ENCODE results near the gene ZNF543. TPM values are rescaled to one million over a fixed set of nuclear protein-coding genes. Genes with fewer than 3 reads are reported as not detected.

ZNF543 gene
- total and polyA plus RNA-seq, 7 experiments from 2014 or later, result 2.6 to 9.0 (median 7.8) TPM

DNA sequence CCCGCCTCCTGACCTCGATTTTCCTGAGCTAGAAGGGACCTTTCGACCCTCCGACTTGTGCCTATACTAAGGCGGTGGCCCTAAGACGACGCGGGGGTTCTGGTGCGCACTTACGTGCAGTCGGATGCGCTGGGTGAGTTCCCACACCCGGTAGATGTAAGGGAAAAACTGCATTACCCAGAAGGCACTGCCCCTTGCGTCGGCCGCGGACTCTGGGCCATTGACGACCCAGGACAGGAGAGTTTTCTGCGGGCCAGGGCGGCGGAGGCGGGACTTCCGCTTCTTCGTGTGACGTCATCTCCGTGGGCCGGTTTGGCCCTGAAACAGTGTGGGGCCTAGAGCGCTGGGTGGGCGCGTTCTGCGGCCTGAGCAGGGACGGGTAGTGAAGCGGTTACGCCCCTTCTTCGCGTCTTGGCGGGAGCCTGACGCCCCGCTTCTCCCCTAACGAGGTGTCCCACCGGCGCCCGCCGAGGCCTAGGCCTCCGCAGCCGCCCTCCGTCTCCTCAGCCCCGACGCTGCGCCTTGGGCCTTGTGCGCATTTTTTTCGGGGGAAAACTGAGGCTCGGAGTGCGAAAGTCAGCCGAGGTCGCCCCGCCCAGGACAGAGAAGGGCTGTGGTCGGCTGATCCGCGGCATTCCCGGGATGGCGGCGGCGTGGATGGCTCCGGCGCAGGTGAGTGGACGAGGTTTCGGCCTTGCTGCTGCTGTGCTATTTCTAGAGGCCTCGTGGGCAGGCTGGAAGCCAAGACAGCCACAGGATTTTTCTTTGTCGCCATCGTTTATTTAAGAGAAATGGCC lies 39.9 kb upstream of the ZNF543 start, which contains the start of gene ZNF460:
Gene ZNF460 (plus strand): TSS at position 321 of the 797 bp plus-strand sequence. CDS start 322 bp downstream, at position 643.
- H3K4me1 Mint-ChIP-seq, result peaks cover 13 to 38% (median 29%) of the 10 kb centered on the region in 7 donors
- H3K27me3 Mint-ChIP-seq, result no peaks in the 10 kb centered on the region
- peak within 1 kb of the TSS; percentile 98 for H3K27ac ChIP-seq (ENCODE audit: low read depth, low read length)
- H3K9me3 Mint-ChIP-seq, result peaks cover 0 to 23% (median 7%) of the 10 kb centered on the region in 11 donors
- peaks cover 0 to 4% (median 0%) of the 10 kb centered on the region in 3 experiments for H3K9me3 ChIP-seq (ENCODE audit: control insufficient read depth in 2 of 3, low read length in 3 of 3)
- H3K27me3 ChIP-seq (ENCODE audit: control insufficient read depth in 2 of 2, insufficient read depth in 2 of 2, low read length in 2 of 2), result no peaks in the 10 kb centered on the region
- peaks cover 18 to 23% of the 10 kb centered on the region in 2 donors for H3K4me1 ChIP-seq (ENCODE audit: control insufficient read depth in 2 of 2, insufficient read depth in 2 of 2, low read length in 2 of 2)
- H3K4me3 Mint-ChIP-seq, result no peak within 1 kb of the TSS
- peaks cover 10 to 48% (median 44%) of the 10 kb centered on the region in 5 donors for H3K36me3 Mint-ChIP-seq
- CTCF ChIA-PET, result no interaction called here
- POLR2A ChIA-PET, result interaction anchor here (0.8 to 1.0 kb wide), 5 partner anchors 9 to 89 kb away, joined by 3 to 10 read pairs (median 3); partner anchors contain the start of genes ZNF264 and ZNF805
- peak; percentile 89 to 97 (median 96) for DNase-seq
- peak within 1 kb of the TSS; percentile 80 for H3K4me3 ChIP-seq (ENCODE audit: low read length)
- peaks cover 0 to 30% (median 9%) of the 10 kb centered on the region in 3 experiments for H3K36me3 ChIP-seq (ENCODE audit: control insufficient read depth in 2 of 3, insufficient read depth in 3 of 3, low read length in 3 of 3)
- intact Hi-C loops (cut with micrococcal nuclease), result loop anchor here (1.0 to 5.0 kb wide), 20 partner anchors 40 to 1172 kb away; partner anchors contain the start of genes TRAPPC2B (in 2 of the 2), ZNF264 (in 2 of the 2), ZNF304 (in 2 of the 2) and ZNF543 (in 2 of the 2)
- peak; percentile 94 for ATAC-seq
- H3K27ac Mint-ChIP-seq, result peak within 1 kb of the TSS in 1 of 9 donors; percentile 51

GRCh38 chr19:57280962-57281400 lies 39.3 kb upstream of the ZNF543 start:
- no peak for ATAC-seq
- Histone ChIP-seq H3K9me3 (ENCODE audit: control insufficient read depth in 2 of 3, low read length in 3 of 3) (peaks cover 0 to 10% (median 0%) of the 10 kb centered on the region in 3 experiments), H3K27ac (ENCODE audit: low read depth, low read length) (peak overlapping the region; percentile 98), H3K36me3 (ENCODE audit: control insufficient read depth in 2 of 3, insufficient read depth in 3 of 3, low read length in 3 of 3) (peaks cover 0 to 36% (median 15%) of the 10 kb centered on the region in 3 experiments), H3K4me1 (ENCODE audit: control insufficient read depth in 2 of 2, insufficient read depth in 2 of 2, low read length in 2 of 2) (peaks cover 18 to 23% of the 10 kb centered on the region in 2 donors), H3K27me3 (ENCODE audit: control insufficient read depth in 2 of 2, insufficient read depth in 2 of 2, low read length in 2 of 2) (no peaks in the 10 kb centered on the region), H3K4me3 (ENCODE audit: low read length) (peak overlapping the region; percentile 80)
- ChIA-PET POLR2A (no interaction called here), CTCF (no interaction called here)
- peaks cover 15 to 41% (median 33%) of the 10 kb centered on the region in 7 donors for H3K4me1 Mint-ChIP-seq
- no peak overlapping the region for H3K4me3 Mint-ChIP-seq
- H3K36me3 Mint-ChIP-seq, result peaks cover 14 to 50% (median 49%) of the 10 kb centered on the region in 5 donors
- H3K9me3 Mint-ChIP-seq, result peaks cover 0 to 28% (median 10%) of the 10 kb centered on the region in 11 donors
- intact Hi-C loops (cut with micrococcal nuclease), result loop anchor here (1.0 to 5.0 kb wide), 20 partner anchors 39 to 1171 kb away; partner anchors contain the start of genes TRAPPC2B (in 2 of the 2), ZNF264 (in 2 of the 2), ZNF304 (in 2 of the 2) and ZNF543 (in 2 of the 2)
- peak in 6 of 9 donors; percentile 37 to 44 (median 42) for DNase-seq
- no peaks in the 10 kb centered on the region for H3K27me3 Mint-ChIP-seq
- no peak overlapping the region for H3K27ac Mint-ChIP-seq

DNA sequence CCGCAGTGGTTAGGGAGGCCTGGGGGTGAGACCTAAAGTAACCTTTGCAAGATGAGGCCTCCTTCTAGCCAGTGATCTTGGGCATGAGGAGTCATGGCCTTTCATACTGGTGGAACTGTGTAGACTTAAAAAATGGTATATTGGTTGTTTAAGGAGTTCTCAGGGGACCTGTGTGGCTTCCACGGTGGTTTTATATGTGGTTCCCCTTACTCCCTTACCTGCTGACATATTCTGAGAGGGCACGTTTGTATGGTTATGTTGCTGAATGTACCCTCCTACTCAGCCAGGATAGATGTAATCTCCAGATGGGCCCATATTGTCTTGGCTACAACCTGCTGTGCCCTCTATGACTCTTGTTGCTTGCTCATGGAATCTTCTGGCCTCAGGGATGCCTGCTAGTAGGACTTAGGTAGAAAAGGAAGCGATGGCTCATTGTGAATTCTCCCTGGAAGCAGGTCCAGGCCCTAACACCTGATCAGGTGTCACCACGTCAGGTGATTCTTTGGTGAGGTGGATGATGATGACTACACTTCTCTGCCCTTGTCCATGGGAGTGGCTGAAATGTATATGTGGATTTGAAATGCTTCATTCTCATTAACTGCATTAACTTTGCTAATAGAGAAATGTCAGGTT lies 38.1 kb upstream of the ZNF543 start:
- Mint-ChIP-seq H3K36me3 (peaks cover 17 to 61% (median 57%) of the 10 kb centered on the region in 5 donors), H3K4me1 (peaks cover 19 to 48% (median 36%) of the 10 kb centered on the region in 7 donors), H3K9me3 (peaks cover 0 to 39% (median 16%) of the 10 kb centered on the region in 11 donors), H3K27ac (peak overlapping the region in 7 of 9 donors; percentile 45 to 83 (median 78)), H3K4me3 (peak overlapping the region in 5 of 10 donors; percentile 73 to 83 (median 77)), H3K27me3 (no peaks in the 10 kb centered on the region)
- Histone ChIP-seq H3K27me3 (ENCODE audit: control insufficient read depth in 2 of 2, insufficient read depth in 2 of 2, low read length in 2 of 2) (no peaks in the 10 kb centered on the region), H3K4me1 (ENCODE audit: control insufficient read depth in 2 of 2, insufficient read depth in 2 of 2, low read length in 2 of 2) (peaks cover 18 to 23% of the 10 kb centered on the region in 2 donors), H3K36me3 (ENCODE audit: control insufficient read depth in 2 of 3, insufficient read depth in 3 of 3, low read length in 3 of 3) (peaks cover 9 to 48% (median 23%) of the 10 kb centered on the region in 3 experiments), H3K4me3 (ENCODE audit: low read length) (no peak overlapping the region), H3K27ac (ENCODE audit: low read depth, low read length) (peak overlapping the region; percentile 30), H3K9me3 (ENCODE audit: control insufficient read depth in 2 of 3, low read length in 3 of 3) (peaks cover 0 to 11% (median 0%) of the 10 kb centered on the region in 3 experiments)
- ChIA-PET CTCF (no interaction called here), POLR2A (interaction anchor here (0.6 to 1.1 kb wide), 2 partner anchors 41 to 912 kb away, joined by 3 to 5 read pairs; no protein-coding TSS in a partner anchor)
- intact Hi-C loops (cut with micrococcal nuclease), result loop anchor here in 1 of 2 donors (5.0 kb wide), 1 partner anchor 1170 kb away; the partner anchor contains the start of gene ZNF324B
- DNase-seq, result no peak
- no peak for ATAC-seq

DNA sequence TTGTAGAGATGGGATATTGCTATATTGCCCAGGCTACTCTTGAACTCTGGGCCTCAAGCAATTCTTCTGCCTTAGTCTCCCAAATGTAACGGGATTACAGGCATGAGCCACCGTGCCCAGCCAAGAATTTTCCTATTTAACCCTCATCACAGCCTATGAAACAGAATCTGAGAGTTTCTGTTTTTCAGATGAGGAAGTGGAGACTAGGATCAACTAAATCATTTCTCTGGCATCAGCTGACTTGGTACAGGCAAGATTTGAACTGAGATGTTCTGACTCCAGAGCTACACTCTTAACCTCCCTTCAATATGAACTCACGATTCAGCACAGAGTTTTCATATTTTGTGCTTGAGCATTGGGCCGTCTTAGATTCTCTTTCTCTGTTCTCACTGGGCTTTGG lies 31.9 kb upstream of the ZNF543 start:
- H3K27me3 ChIP-seq (ENCODE audit: control insufficient read depth in 2 of 2, insufficient read depth in 2 of 2, low read length in 2 of 2), result no peaks in the 10 kb centered on the region
- ATAC-seq, result no peak
- H3K36me3 ChIP-seq (ENCODE audit: control insufficient read depth in 2 of 3, insufficient read depth in 3 of 3, low read length in 3 of 3), result peaks cover 58 to 97% (median 66%) of the 10 kb centered on the region in 3 experiments
- Mint-ChIP-seq H3K27ac (peak overlapping the region in 1 of 9 donors; percentile 5), H3K4me1 (peaks cover 10 to 28% (median 18%) of the 10 kb centered on the region in 7 donors), H3K9me3 (peaks cover 10 to 84% (median 66%) of the 10 kb centered on the region in 11 donors), H3K27me3 (no peaks in the 10 kb centered on the region), H3K36me3 (peaks cover 61 to 93% (median 91%) of the 10 kb centered on the region in 5 donors), H3K4me3 (peak overlapping the region in 1 of 10 donors; percentile 54)
- DNase-seq, result no peak
- no peak overlapping the region for H3K4me3 ChIP-seq (ENCODE audit: low read length)
- ChIA-PET POLR2A (interaction anchor here (1.0 kb wide), 1 partner anchor 9 kb away, joined by 3 read pairs; no protein-coding TSS in a partner anchor), CTCF (interaction anchor here (0.6 kb wide), 1 partner anchor 15 kb away, joined by 3 read pairs; no protein-coding TSS in a partner anchor)
- no peaks in the 10 kb centered on the region for H3K4me1 ChIP-seq (ENCODE audit: control insufficient read depth in 2 of 2, insufficient read depth in 2 of 2, low read length in 2 of 2)
- intact Hi-C loops (cut with micrococcal nuclease), result no loop called here
- peaks cover 15 to 70% (median 23%) of the 10 kb centered on the region in 3 experiments for H3K9me3 ChIP-seq (ENCODE audit: control insufficient read depth in 2 of 3, low read length in 3 of 3)
- H3K27ac ChIP-seq (ENCODE audit: low read depth, low read length), result no peak overlapping the region

DNA sequence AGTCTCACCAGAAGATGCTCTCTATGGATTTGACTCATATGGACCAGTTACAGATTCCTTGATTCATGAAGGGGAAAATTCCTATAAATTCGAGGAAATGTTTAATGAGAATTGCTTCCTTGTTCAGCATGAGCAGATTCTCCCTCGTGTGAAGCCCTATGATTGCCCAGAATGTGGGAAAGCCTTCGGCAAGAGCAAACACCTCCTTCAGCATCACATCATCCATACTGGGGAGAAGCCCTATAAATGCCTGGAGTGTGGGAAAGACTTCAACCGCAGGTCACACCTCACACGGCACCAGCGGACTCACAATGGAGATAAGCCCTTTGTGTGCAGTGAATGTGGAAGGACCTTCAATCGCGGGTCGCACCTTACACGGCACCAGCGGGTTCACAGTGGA lies 29.3 kb upstream of the ZNF543 start:
- ATAC-seq (no peak), DNase-seq (no peak)
- Mint-ChIP-seq H3K9me3 (peaks cover 7 to 96% (median 79%) of the 10 kb centered on the region in 11 donors), H3K4me1 (peaks cover 3 to 13% (median 8%) of the 10 kb centered on the region in 7 donors), H3K27ac (no peak overlapping the region), H3K36me3 (peaks cover 57 to 95% (median 94%) of the 10 kb centered on the region in 5 donors), H3K4me3 (no peak overlapping the region), H3K27me3 (no peaks in the 10 kb centered on the region)
- CTCF ChIA-PET, result interaction anchor here (0.6 kb wide), 1 partner anchor 569 kb away, joined by 3 read pairs; no protein-coding TSS in a partner anchor
- intact Hi-C loops (cut with micrococcal nuclease), result no loop called here
- Histone ChIP-seq H3K27ac (ENCODE audit: low read depth, low read length) (no peak overlapping the region), H3K27me3 (ENCODE audit: control insufficient read depth in 2 of 2, insufficient read depth in 2 of 2, low read length in 2 of 2) (no peaks in the 10 kb centered on the region), H3K4me3 (ENCODE audit: low read length) (peak overlapping the region; percentile 0), H3K36me3 (ENCODE audit: control insufficient read depth in 2 of 3, insufficient read depth in 3 of 3, low read length in 3 of 3) (peaks cover 52 to 87% (median 58%) of the 10 kb centered on the region in 3 experiments), H3K9me3 (ENCODE audit: control insufficient read depth in 2 of 3, low read length in 3 of 3) (peaks cover 15 to 84% (median 30%) of the 10 kb centered on the region in 3 experiments), H3K4me1 (ENCODE audit: control insufficient read depth in 2 of 2, insufficient read depth in 2 of 2, low read length in 2 of 2) (no peaks in the 10 kb centered on the region)
- POLR2A ChIA-PET, result no interaction called here

- Histone ChIP-seq H3K9me3 (ENCODE audit: control insufficient read depth in 2 of 3, low read length in 3 of 3) (peaks cover 15 to 79% (median 30%) of the 10 kb centered on the region in 3 experiments), H3K4me1 (ENCODE audit: control insufficient read depth in 2 of 2, insufficient read depth in 2 of 2, low read length in 2 of 2) (no peaks in the 10 kb centered on the region), H3K4me3 (ENCODE audit: low read length) (peak overlapping the region; percentile 3), H3K27ac (ENCODE audit: low read depth, low read length) (no peak overlapping the region), H3K36me3 (ENCODE audit: control insufficient read depth in 2 of 3, insufficient read depth in 3 of 3, low read length in 3 of 3) (peaks cover 41 to 82% (median 45%) of the 10 kb centered on the region in 3 experiments), H3K27me3 (ENCODE audit: control insufficient read depth in 2 of 2, insufficient read depth in 2 of 2, low read length in 2 of 2) (no peaks in the 10 kb centered on the region)
- DNase-seq (no peak), ATAC-seq (no peak)
- H3K9me3 Mint-ChIP-seq, result peaks cover 7 to 96% (median 81%) of the 10 kb centered on the region in 11 donors
- peaks cover 0 to 11% (median 3%) of the 10 kb centered on the region in 7 donors for H3K4me1 Mint-ChIP-seq
- CTCF ChIA-PET, result no interaction called here
- peaks cover 59 to 95% (median 92%) of the 10 kb centered on the region in 5 donors for H3K36me3 Mint-ChIP-seq
- POLR2A ChIA-PET, result no interaction called here
- intact Hi-C loops (cut with micrococcal nuclease), result no loop called here
- H3K27me3 Mint-ChIP-seq, result no peaks in the 10 kb centered on the region
- no peak overlapping the region for H3K4me3 Mint-ChIP-seq
- H3K27ac Mint-ChIP-seq, result no peak overlapping the region
These were observed 27.7 kb upstream of the ZNF543 start for GRCh38 chr19:57292547-57292946.

All from naive thymus-derived CD4-positive, alpha-beta T cell (primary cell).